HG03066 (cell line): ENCODE results near the gene PCK1.
"Not testable (repeated sequence)": the region's sequence is repeated elsewhere in the genome, so short reads cannot be mapped to it uniquely, and the experiment has no call there.

ENCODE experiments used
- ATAC-seq: cut with Tn5 transposase; IDR thresholded peaks from one replicate; pipeline ENCODE4 v1.9.1; 2021; ENCODE audit warnings: low read depth; ENCODE audit not compliant: unreplicated experiment

The PCK1 gene

GRCh38 chr20:57560554-57561355 lies at the start of gene PCK1:
Gene PCK1, plus strand, starts transcription at chr20:57561110. Its CDS starts 302 bp downstream, at chr20:57561412.
- ATAC-seq: no peak

GRCh38 chr20:57511709-57512108 lies 49.2 kb upstream of the PCK1 start:
- not testable (repeated sequence) for ATAC-seq

GRCh38 chr20:57512432-57512831 lies 48.5 kb upstream of the PCK1 start:
- no peak for ATAC-seq

GRCh38 chr20:57513199-57513598 lies 47.7 kb upstream of the PCK1 start:
- no peak for ATAC-seq

GRCh38 chr20:57514273-57514751 lies 46.6 kb upstream of the PCK1 start:
- ATAC-seq: no peak

GRCh38 chr20:57517904-57518303 lies 43.0 kb upstream of the PCK1 start:
- no peak for ATAC-seq

- ATAC-seq: no peak
These were observed 38.4 kb upstream of the PCK1 start for GRCh38 chr20:57522380-57523140.

GRCh38 chr20:57523782-57524181 lies 37.1 kb upstream of the PCK1 start:
- no peak for ATAC-seq

GRCh38 chr20:57524511-57525176 lies 36.3 kb upstream of the PCK1 start, which contains the start of gene CTCFL:
Gene CTCFL, minus strand, starts transcription at chr20:57525140. Its CDS starts 935 bp downstream, at chr20:57524205.
- ATAC-seq: no peak

- ATAC-seq: no peak
These were observed 35.4 kb upstream of the PCK1 start for GRCh38 chr20:57525328-57526086.

GRCh38 chr20:57526087-57526884 lies 34.6 kb upstream of the PCK1 start:
- no peak for ATAC-seq

- no peak for ATAC-seq
These were observed 33.9 kb upstream of the PCK1 start for GRCh38 chr20:57526885-57527460.

- no peak for ATAC-seq
These were observed 33.2 kb upstream of the PCK1 start for GRCh38 chr20:57527728-57528127.

- ATAC-seq: no peak
These were observed 32.8 kb upstream of the PCK1 start for GRCh38 chr20:57528148-57528547.

- ATAC-seq: no peak
These were observed 31.7 kb upstream of the PCK1 start for GRCh38 chr20:57529160-57529585.

GRCh38 chr20:57529810-57530209 lies 31.1 kb upstream of the PCK1 start:
- no peak for ATAC-seq

- ATAC-seq: no peak
These were observed 30.5 kb upstream of the PCK1 start for GRCh38 chr20:57530327-57530981.

- ATAC-seq: no peak
These were observed 28.8 kb upstream of the PCK1 start for GRCh38 chr20:57532104-57532503.

GRCh38 chr20:57535297-57535696 lies 25.6 kb upstream of the PCK1 start:
- no peak for ATAC-seq
